Effector memory CD4-positive, alpha-beta T cell (primary cell): ENCODE results near the gene TLL2.

Source experiments
- DNase-seq, 3 donors: peaks; one replicate each; pipeline ENCODE4 v3.0.0-alpha.2; 2020
- H3K27ac ChIP-seq: 2 replicates; pipeline ENCODE4 v1.7.0; 2013; ENCODE audit warnings: mild to moderate bottlenecking, low read length, moderate library complexity; ENCODE audit not compliant: insufficient read depth, poor library complexity, severe bottlenecking
- H3K27me3 ChIP-seq: replicated peaks from 2 replicates; pipeline ENCODE4 v1.7.0; 2013; ENCODE audit warnings: mild to moderate bottlenecking, low read length; ENCODE audit not compliant: insufficient read depth, control insufficient read depth, poor library complexity, severe bottlenecking
- H3K36me3 ChIP-seq: 2 replicates; pipeline ENCODE4 v1.7.0; 2013; ENCODE audit warnings: mild to moderate bottlenecking, low read length, moderate library complexity; ENCODE audit not compliant: control insufficient read depth, insufficient read depth
- H3K4me1 ChIP-seq: 2 replicates; pipeline ENCODE4 v1.7.0; 2013; ENCODE audit warnings: low read length, mild to moderate bottlenecking; ENCODE audit not compliant: control insufficient read depth, insufficient read depth, poor library complexity, severe bottlenecking
- H3K4me3 ChIP-seq: 2 replicates; pipeline ENCODE4 v1.7.0; 2013; ENCODE audit warnings: low read length, low read depth, mild to moderate bottlenecking; ENCODE audit not compliant: insufficient read depth, poor library complexity, severe bottlenecking
- H3K9me3 ChIP-seq: 2 replicates; pipeline ENCODE4 v1.7.0; 2013; ENCODE audit warnings: mild to moderate bottlenecking, low read length, moderate library complexity; ENCODE audit not compliant: control insufficient read depth

The TLL2 gene

GRCh38 chr10:96495544-96495943 is 18.2 kb downstream of the TLL2 start:
- DNase-seq: no peak
- H3K4me1 ChIP-seq: no peaks in the 10 kb centered on the region
- no peaks in the 10 kb centered on the region for H3K27me3 ChIP-seq
- no peak overlapping the region for H3K4me3 ChIP-seq
- no peaks in the 10 kb centered on the region for H3K36me3 ChIP-seq
- H3K9me3 ChIP-seq: no peaks in the 10 kb centered on the region
- H3K27ac ChIP-seq: no peak overlapping the region

DNA sequence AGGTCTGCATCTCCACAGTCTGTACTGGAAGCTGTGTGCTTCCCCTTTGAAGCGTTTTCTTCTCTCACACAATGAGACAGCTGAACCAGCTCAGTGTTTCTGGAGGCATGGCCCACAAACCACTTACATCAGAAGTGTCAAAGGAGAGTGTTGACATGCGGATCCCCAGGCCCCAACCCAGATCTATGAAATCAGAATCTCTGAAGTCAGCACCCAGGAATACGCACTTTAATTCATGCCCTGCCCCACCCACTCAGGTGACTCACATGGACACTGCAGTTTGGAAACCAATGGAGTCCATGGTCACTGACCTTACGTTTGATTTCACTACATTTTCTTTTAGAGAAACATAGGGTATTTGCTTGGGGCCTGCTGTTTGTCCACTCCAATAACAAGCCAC is 19.0 kb downstream of the TLL2 start:
- no peak for DNase-seq
- no peak overlapping the region for H3K4me3 ChIP-seq
- H3K27me3 ChIP-seq: no peaks in the 10 kb centered on the region
- H3K27ac ChIP-seq: no peak overlapping the region
- no peaks in the 10 kb centered on the region for H3K4me1 ChIP-seq
- H3K36me3 ChIP-seq: no peaks in the 10 kb centered on the region
- H3K9me3 ChIP-seq: no peaks in the 10 kb centered on the region

DNA sequence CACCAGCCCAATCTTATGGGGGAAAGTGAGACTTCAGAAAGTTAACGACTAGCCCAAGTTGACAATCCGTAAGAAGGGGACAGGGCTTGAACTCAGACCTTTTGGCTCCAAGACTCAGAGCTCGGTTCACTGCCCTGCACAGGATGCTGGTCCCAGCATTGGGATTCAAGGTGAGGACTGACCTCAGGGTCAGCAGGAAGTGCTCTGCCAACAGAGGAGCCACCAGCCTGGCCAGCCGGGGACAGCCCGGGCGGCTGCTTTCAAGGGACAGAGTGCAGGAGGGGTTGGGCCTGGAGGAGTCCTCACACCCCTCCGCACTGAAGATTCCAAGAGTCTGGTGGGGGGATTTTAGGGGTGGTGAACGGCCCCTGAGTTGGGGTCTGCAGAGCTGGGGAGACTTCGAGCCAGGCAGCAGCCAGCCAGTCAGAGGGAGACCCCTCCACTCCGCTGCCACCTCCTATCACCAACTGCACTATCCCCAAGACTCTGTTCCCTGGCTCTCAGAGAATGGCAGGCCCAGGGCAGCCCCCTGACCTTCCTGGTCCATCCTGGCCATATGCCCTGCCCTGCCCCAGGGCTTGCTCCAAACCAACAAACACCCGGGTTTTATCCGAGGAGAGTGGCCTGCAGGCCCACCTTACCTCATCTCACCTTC is 19.7 kb downstream of the TLL2 start:
- H3K27ac ChIP-seq: no peak overlapping the region
- DNase-seq: no peak
- H3K36me3 ChIP-seq: no peaks in the 10 kb centered on the region
- H3K27me3 ChIP-seq: no peaks in the 10 kb centered on the region
- H3K4me1 ChIP-seq: no peaks in the 10 kb centered on the region
- no peaks in the 10 kb centered on the region for H3K9me3 ChIP-seq
- no peak overlapping the region for H3K4me3 ChIP-seq

GRCh38 chr10:96493254-96493653 is 20.5 kb downstream of the TLL2 start:
- H3K36me3 ChIP-seq: no peaks in the 10 kb centered on the region
- H3K9me3 ChIP-seq: no peaks in the 10 kb centered on the region
- DNase-seq: no peak
- no peak overlapping the region for H3K4me3 ChIP-seq
- no peak overlapping the region for H3K27ac ChIP-seq
- no peaks in the 10 kb centered on the region for H3K4me1 ChIP-seq
- H3K27me3 ChIP-seq: no peaks in the 10 kb centered on the region

DNA sequence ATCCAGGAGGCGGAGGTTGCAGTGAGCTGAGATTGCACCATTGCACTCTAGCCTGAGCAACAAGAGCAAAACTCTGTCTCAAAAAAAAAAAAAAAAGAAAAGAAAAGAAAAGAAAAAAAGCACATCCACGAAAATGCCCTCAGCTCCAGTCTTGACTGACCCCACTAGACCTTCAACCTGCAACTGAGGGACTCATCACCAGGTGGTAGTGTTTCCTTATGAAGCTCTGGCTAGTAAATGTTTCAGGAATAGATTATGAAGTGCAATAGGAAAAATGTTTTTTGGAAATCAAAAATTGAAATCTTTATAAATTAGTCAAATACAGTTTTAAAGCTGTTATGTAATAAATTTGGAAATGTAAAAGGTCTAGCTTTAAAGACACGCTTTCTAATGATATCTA is 22.4 kb downstream of the TLL2 start:
- no peaks in the 10 kb centered on the region for H3K9me3 ChIP-seq
- H3K4me1 ChIP-seq: no peaks in the 10 kb centered on the region
- DNase-seq: no peak
- no peak overlapping the region for H3K4me3 ChIP-seq
- no peaks in the 10 kb centered on the region for H3K27me3 ChIP-seq
- no peaks in the 10 kb centered on the region for H3K36me3 ChIP-seq
- no peak overlapping the region for H3K27ac ChIP-seq

GRCh38 chr10:96488161-96488935 is 25.4 kb downstream of the TLL2 start:
- DNase-seq: no peak
- no peak overlapping the region for H3K27ac ChIP-seq
- no peaks in the 10 kb centered on the region for H3K36me3 ChIP-seq
- H3K4me3 ChIP-seq: no peak overlapping the region
- no peaks in the 10 kb centered on the region for H3K9me3 ChIP-seq
- H3K4me1 ChIP-seq: no peaks in the 10 kb centered on the region
- H3K27me3 ChIP-seq: no peaks in the 10 kb centered on the region

GRCh38 chr10:96482815-96483588 is 30.7 kb downstream of the TLL2 start:
- Histone ChIP-seq H3K4me1 (no peaks in the 10 kb centered on the region), H3K27me3 (no peaks in the 10 kb centered on the region), H3K27ac (no peak overlapping the region), H3K4me3 (no peak overlapping the region), H3K9me3 (no peaks in the 10 kb centered on the region), H3K36me3 (no peaks in the 10 kb centered on the region)
- DNase-seq: no peak

- H3K27me3 ChIP-seq: no peaks in the 10 kb centered on the region
- H3K4me3 ChIP-seq: no peak overlapping the region
- H3K4me1 ChIP-seq: no peaks in the 10 kb centered on the region
- DNase-seq: no peak
- H3K9me3 ChIP-seq: no peaks in the 10 kb centered on the region
- no peak overlapping the region for H3K27ac ChIP-seq
- no peaks in the 10 kb centered on the region for H3K36me3 ChIP-seq
These were observed 35.4 kb downstream of the TLL2 start for GRCh38 chr10:96478355-96478754.

DNA sequence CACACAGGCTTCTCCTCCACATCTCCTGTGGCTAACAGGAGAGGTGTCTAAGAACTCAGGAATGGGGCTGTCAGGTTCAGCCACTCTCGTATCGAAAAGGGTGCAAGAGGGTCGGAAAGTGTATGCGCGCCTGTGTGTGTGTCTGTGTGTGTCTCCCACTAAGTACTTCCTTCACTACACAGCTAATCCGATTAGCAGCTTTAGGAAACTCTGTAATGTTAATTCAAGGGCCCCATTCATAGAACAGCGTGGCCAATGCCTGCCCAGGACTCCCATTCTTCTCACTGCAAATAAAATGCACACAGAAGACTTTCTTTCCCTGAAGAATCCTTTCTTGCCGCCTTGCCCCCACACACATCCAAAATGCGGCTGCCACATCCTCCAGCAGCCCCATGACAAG is 39.9 kb downstream of the TLL2 start:
- no peaks in the 10 kb centered on the region for H3K27me3 ChIP-seq
- no peaks in the 10 kb centered on the region for H3K4me1 ChIP-seq
- H3K4me3 ChIP-seq: no peak overlapping the region
- no peaks in the 10 kb centered on the region for H3K36me3 ChIP-seq
- DNase-seq: no peak
- no peak overlapping the region for H3K27ac ChIP-seq
- no peaks in the 10 kb centered on the region for H3K9me3 ChIP-seq
